K562 (cell line): ENCODE measurements around the gene TK1. TPM values are rescaled to one million over a fixed set of nuclear protein-coding genes. Genes with fewer than 3 reads are reported as not detected.

Experiments used
- ATAC-seq: fragments of 200-7000 bp; cut with Tn5 transposase; 3 replicates; pipeline ENCODE4 v1.9.1; 2020; ENCODE audit warnings: moderate library complexity
- BruUV-seq: library from RNA; stranded (reverse); fragments of 400-500 nt; replicated peaks from 2 replicates; lab custom pipeline; 2021; lab: Mats Ljungman, UMichigan
- CTCF ChIA-PET: fragments of 300-600 bp; formaldehyde crosslinking; extraction: SDS; loops from one replicate; lab custom pipeline; 2021; ENCODE audit warnings: low intra/inter-chr PET ratio; lab: Yijun Ruan, JAX
- POLR2A ChIA-PET: fragments of 300-600, 350-650 bp; sonication (Branson Sonifier 250); formaldehyde crosslinking; extraction: SDS; loops from one replicate; lab custom pipeline; 2021; ENCODE audit warnings: antibody characterized with exemption, inconsistent platforms; lab: Yijun Ruan, JAX
- DNase-seq, 4 experiments: peaks; one replicate each; pipeline versions ENCODE4 v3.0.0 to v3.0.0-alpha.2; 2011 to 2018; ENCODE audit warnings: low spot score in 3 of 4, mixed read lengths in 3 of 4; ENCODE audit errors: extremely low read depth in 1 of 4
- FAIRE-seq: peaks from 2 replicates; lab custom pipeline; 2011; peaks lifted over from hg19 to GRCh38; lab: Jason Lieb, UNC
- H2AFZ ChIP-seq: 2 replicates; pipeline ENCODE4 v1.6.0; 2011; ENCODE audit warnings: low read depth, low read length, control low read depth, inconsistent platforms
- H3K27ac ChIP-seq: fragments of 200-600 bp; 3 replicates; pipeline ENCODE4 v1.8.0; 2011; ENCODE audit warnings: low read depth, mild to moderate bottlenecking, control low read depth, inconsistent platforms, low read length, moderate library complexity, mixed read lengths; ENCODE audit errors: extremely low read depth
- H3K27me3 ChIP-seq, 2 experiments: fragments of 300-600 bp in 1 of 2; 2 replicates in 1 of 2; 3 replicates in 1 of 2; pipeline versions ENCODE4 v1.6.0 to v1.8.0; 2011; ENCODE audit warnings: inconsistent platforms in 2 of 2, low read length in 2 of 2, mild to moderate bottlenecking in 1 of 2, mixed read lengths in 1 of 2, moderate library complexity in 1 of 2; ENCODE audit not compliant: control insufficient read depth in 2 of 2, insufficient read depth in 2 of 2
- H3K36me3 ChIP-seq: fragments of 300-600 bp; 3 replicates; pipeline ENCODE4 v1.8.0; 2011; ENCODE audit warnings: mild to moderate bottlenecking, low read length, inconsistent platforms; ENCODE audit not compliant: control insufficient read depth, insufficient read depth
- H3K4me1 ChIP-seq, 2 experiments: fragments of 200-600 bp in 1 of 2; replicated peaks in 1 of 2; 2 replicates in 1 of 2; 3 replicates in 1 of 2; pipeline versions ENCODE4 v1.5.1 to v1.8.0; 2011; ENCODE audit warnings: inconsistent platforms in 2 of 2, low read length in 2 of 2, mild to moderate bottlenecking in 1 of 2, mixed read lengths in 1 of 2, moderate library complexity in 1 of 2; ENCODE audit not compliant: control insufficient read depth in 2 of 2, insufficient read depth in 2 of 2
- H3K4me2 ChIP-seq: 2 replicates; pipeline ENCODE4 v1.6.1; 2011; ENCODE audit warnings: low read length, control low read depth, inconsistent platforms, mixed read lengths; ENCODE audit not compliant: insufficient read depth
- H3K4me3 ChIP-seq: fragments of 200-600 bp; sonication (generic), shearing (Covaris generic); 2 replicates; pipeline ENCODE4 v1.5.1; 2016; ENCODE audit warnings: control low read depth, inconsistent platforms
- H3K79me2 ChIP-seq: fragments of 200-600 bp; 3 replicates; pipeline ENCODE4 v1.8.0; 2011; ENCODE audit warnings: low read length, inconsistent platforms; ENCODE audit not compliant: control insufficient read depth, insufficient read depth
- H3K9ac ChIP-seq, 2 experiments: 2 replicates each; pipeline versions ENCODE4 v1.6.0 to v1.6.1; 2011; ENCODE audit warnings: low read depth in 2 of 2, low read length in 2 of 2, control low read depth in 1 of 2, inconsistent platforms in 1 of 2, mild to moderate bottlenecking in 1 of 2, mixed read lengths in 1 of 2; ENCODE audit not compliant: insufficient read depth in 1 of 2
- H3K9me1 ChIP-seq: one replicate; pipeline ENCODE4 v1.6.0; 2011; ENCODE audit warnings: inconsistent platforms, mild to moderate bottlenecking, low read length, moderate library complexity; ENCODE audit not compliant: control insufficient read depth, insufficient read depth
- H3K9me3 ChIP-seq: replicated peaks from 2 replicates; pipeline ENCODE4 v1.5.1; 2011; ENCODE audit warnings: low read depth, low read length, inconsistent platforms; ENCODE audit not compliant: control insufficient read depth, insufficient read depth
- H4K20me1 ChIP-seq: replicated peaks from 2 replicates; pipeline ENCODE4 v1.6.1; 2011; ENCODE audit warnings: low read length, inconsistent platforms, mixed read lengths; ENCODE audit not compliant: control insufficient read depth, insufficient read depth
- MYBL2 ChIP-seq, 2 experiments: fragments of 450-650 bp in 1 of 2; sonication (generic) in 1 of 2; formaldehyde crosslinking in 1 of 2; IDR thresholded peaks; 2 replicates each; pipeline versions ENCODE4 v1.6.1 to v1.8.1; 2017 to 2022; ENCODE audit warnings: borderline replicate concordance in 1 of 2, inconsistent platforms in 1 of 2, low read depth in 1 of 2, mild to moderate bottlenecking in 1 of 2, missing genetic modification reagents in 1 of 2, moderate library complexity in 1 of 2
- PHB ChIP-seq: fragments of 250-450 bp; sonication (Bioruptor Pico); IDR thresholded peaks from 2 replicates; pipeline ENCODE4 v1.5.0; 2021
- PTBP1 ChIP-seq: fragments of 200-400 bp; formaldehyde crosslinking; IDR thresholded peaks from 2 replicates; pipeline ENCODE4 v1.6.1; 2017; ENCODE audit warnings: low read depth, low read length
- UBTF ChIP-seq, 2 experiments: IDR thresholded peaks; 2 replicates each; pipeline ENCODE4 v1.6.1; 2012; ENCODE audit warnings: improper control_type of control experiment in 2 of 2, low read depth in 2 of 2, low read length in 2 of 2, borderline replicate concordance in 1 of 2
- WGBS: fragments of 100-300 bp; shearing (Covaris generic); methylation state at CpG from one replicate; pipeline ENCODE4 v1.1.6; 2016; ENCODE audit warnings: low coverage, mixed read lengths; ENCODE audit not compliant: insufficient coverage; ENCODE audit errors: missing lambda C conversion rate; 5-methylcytosine and 5-hydroxymethylcytosine counted together
- in situ Hi-C: fragments of 300-500 bp; cut with MboI; formaldehyde crosslinking; loops from 4 replicates; pipeline ENCODE4 v1.15.0; 2018; ENCODE audit warnings: inconsistent platforms, mixed read lengths
- intact Hi-C: fragments of 100-400 bp; cut with micrococcal nuclease; formaldehyde crosslinking; loops from 2 replicates; pipeline ENCODE4 v1.14.2; 2022
- polyA plus RNA-seq, 8 experiments: library from polyadenylated mRNA; depleted of rRNA in 4 of 8; stranded (reverse) in 5 of 8; unstranded in 3 of 8; fragments of >200 nt; fragmentation: Nextera tagmentation in 2 of 8; fragmentation: Illumina TruSeq in 1 of 8; extraction: Ambion mirVana in 2 of 8; extraction: Trizol in 1 of 8; gene quantifications; 2 replicates each; pipeline versions ENCODE4 v1.2.1 to v1.2.3, GENCODE V29; 2011 to 2014; ENCODE audit warnings: inconsistent platforms in 1 of 8, missing spikeins in 1 of 8
- total RNA-seq, 7 experiments: library from RNA; depleted of rRNA in 6 of 7; stranded (reverse); fragments of >200 nt in 6 of 7; fragmentation: Illumina TruSeq in 2 of 7; extraction: Trizol in 2 of 7; gene quantifications; 2 replicates each; pipeline versions ENCODE4 v1.2.1 to v1.2.3, GENCODE V29; 2011 to 2021; ENCODE audit warnings: low replicate concordance in 1 of 7
- TF ChIP-seq, protein P1 (sequence below): sonication (generic); formaldehyde crosslinking; IDR thresholded peaks from 2 replicates; pipeline ENCODE4 v1.9.0; 2022; ENCODE audit warnings: mild to moderate bottlenecking, missing genetic modification reagents

TK1 gene
- total and polyA plus RNA-seq, 9 of the 15 experiments (the other 6 are each of a cell fraction or from before 2014, with no cell fraction given): 8.4 to 280 (median 103) TPM

DNA sequence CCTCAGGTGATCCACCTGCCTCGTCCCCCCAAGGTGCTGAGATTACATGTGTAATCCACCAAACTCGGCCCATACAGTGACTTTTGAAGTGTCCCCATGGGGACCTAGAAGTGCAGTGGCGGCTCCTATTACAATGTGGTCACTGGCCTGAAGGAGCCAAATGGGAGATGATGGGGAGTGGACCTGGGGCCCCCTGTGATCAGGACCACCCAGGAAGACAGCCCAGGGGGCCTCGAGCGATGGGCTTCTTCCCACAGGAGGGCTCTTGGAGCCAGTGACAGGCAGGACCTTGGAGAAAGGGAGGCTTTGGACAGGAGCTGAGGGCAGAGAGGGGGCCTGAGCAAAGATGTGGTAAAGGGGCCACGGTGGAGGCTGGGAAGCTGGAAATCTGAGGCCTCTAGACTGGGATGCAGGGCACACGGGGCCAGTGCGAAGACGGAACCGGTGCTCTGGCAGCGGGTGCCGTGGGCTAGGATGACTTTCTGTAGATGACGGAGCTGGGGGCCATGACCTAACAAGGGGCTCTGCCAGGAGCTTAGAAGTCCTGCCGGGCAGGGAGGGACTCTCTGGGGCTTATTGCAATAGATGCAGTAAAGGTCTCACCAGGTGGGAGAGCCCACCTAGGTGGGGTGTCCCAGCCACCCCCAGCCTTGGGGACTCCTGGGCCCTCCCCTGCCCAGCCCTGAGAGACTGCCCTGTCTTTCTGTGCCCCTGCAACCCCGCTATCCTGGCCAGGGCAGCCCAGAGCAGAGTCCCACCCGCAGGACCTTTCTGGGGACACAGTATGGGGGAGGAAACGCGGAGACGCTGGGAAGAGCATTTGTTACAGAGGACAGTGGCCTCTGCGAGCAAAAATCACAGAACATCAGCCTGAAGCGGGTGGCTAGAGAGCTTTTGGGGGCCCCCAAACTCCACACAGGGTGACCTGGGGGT is 43.4 kb downstream of the TK1 start:
- POLR2A ChIA-PET: interaction anchor here (0.7 to 1.4 kb wide), 3 partner anchors 27 to 310 kb away, joined by 3 to 4 read pairs (median 3); no protein-coding TSS in a partner anchor
- Histone ChIP-seq H3K9me1 (peaks cover 2% of the 10 kb centered on the region), H3K4me3 (no peak overlapping the region), H3K27me3 (no peaks in the 10 kb centered on the region), H3K9ac (peak overlapping the region; percentile 72 to 87), H3K9me3 (no peaks in the 10 kb centered on the region), H3K27ac (peak overlapping the region; percentile 74), H3K4me1 (peaks cover 68 to 98% of the 10 kb centered on the region in 2 experiments), H3K79me2 (peaks cover 29% of the 10 kb centered on the region), H3K4me2 (peak overlapping the region; percentile 89), H2AFZ (peak overlapping the region; percentile 87), H3K36me3 (no peaks in the 10 kb centered on the region), H4K20me1 (no peaks in the 10 kb centered on the region)
- ATAC-seq (no peak), FAIRE-seq (no peak), DNase-seq (no peak)
- in situ Hi-C loops: no loop called here
- TF ChIP-seq, protein P1, sequence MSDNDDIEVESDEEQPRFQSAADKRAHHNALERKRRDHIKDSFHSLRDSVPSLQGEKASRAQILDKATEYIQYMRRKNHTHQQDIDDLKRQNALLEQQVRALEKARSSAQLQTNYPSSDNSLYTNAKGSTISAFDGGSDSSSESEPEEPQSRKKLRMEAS (CRISPR knock-in tag): 0 out of 2 replicates have a peak, but pooled peaks have one; percentile 3
- TF ChIP-seq UBTF (IDR thresholded peaks at IDR 0.05; ENCODE audit: borderline replicate concordance in 1 of 2, low read depth in 2 of 2, low read length in 2 of 2) (no peak), PHB (CRISPR knock-in tag) (no peak), MYBL2 (IDR thresholded peaks at IDR 0.05; ENCODE audit: low read depth) (no peak), MYBL2 (CRISPR knock-in tag; IDR thresholded peaks at IDR 0.05; ENCODE audit: borderline replicate concordance) (no peak), PTBP1 (no peak)
- CTCF ChIA-PET: no interaction called here
- no TSS peak for BruUV-seq
- WGBS: 75% methylated on average over 21 of the region's 21 CpGs
- intact Hi-C loops: loop anchor here (5.0 kb wide), 1 partner anchor 34 kb away; no protein-coding TSS in a partner anchor
